Endodermal cell (in vitro differentiated cells): ENCODE measurements around the gene PANK4. TPM values are rescaled to one million over a fixed set of nuclear protein-coding genes. Genes with fewer than 3 reads are reported as not detected.

ENCODE experiments used
- DNase-seq: peaks from one replicate; pipeline ENCODE4 v3.0.0-alpha.2; 2017
- H3K27ac ChIP-seq: 2 replicates; pipeline ENCODE4 v1.5.1; 2013; ENCODE audit warnings: mild to moderate bottlenecking, low read depth, low read length, moderate library complexity
- H3K27me3 ChIP-seq: 2 replicates; pipeline ENCODE4 v1.6.1; 2013; ENCODE audit warnings: mild to moderate bottlenecking, low read length, moderate library complexity; ENCODE audit not compliant: insufficient read depth, control insufficient read depth, poor library complexity, severe bottlenecking
- H3K36me3 ChIP-seq: 2 replicates; pipeline ENCODE4 v1.7.0; 2013; ENCODE audit warnings: mild to moderate bottlenecking, low read length, moderate library complexity; ENCODE audit not compliant: control insufficient read depth, insufficient read depth
- H3K4me1 ChIP-seq: one replicate; pipeline ENCODE4 v1.7.0; 2013; ENCODE audit warnings: low read length; ENCODE audit not compliant: control insufficient read depth, insufficient read depth
- H3K4me3 ChIP-seq: 2 replicates; pipeline ENCODE4 v1.5.1; 2013; ENCODE audit warnings: mild to moderate bottlenecking, low read length, moderate library complexity
- H3K9ac ChIP-seq: 2 replicates; pipeline ENCODE4 v1.6.1; 2013; ENCODE audit warnings: mild to moderate bottlenecking, low read length, moderate library complexity; ENCODE audit not compliant: poor library complexity, severe bottlenecking; ENCODE audit errors: extremely low read depth
- H3K9me3 ChIP-seq: 2 replicates; pipeline ENCODE4 v1.6.1; 2013; ENCODE audit warnings: mild to moderate bottlenecking, low read length, moderate library complexity; ENCODE audit not compliant: control insufficient read depth
- H3K27ac Mint-ChIP-seq: 2 replicates; pipeline ENCODE4 v1.8.0; 2020; ENCODE audit warnings: mixed read lengths
- H3K27me3 Mint-ChIP-seq: 2 replicates; pipeline ENCODE4 v1.8.0; 2021; ENCODE audit warnings: mild to moderate bottlenecking, mixed read lengths; ENCODE audit not compliant: insufficient read depth
- H3K36me3 Mint-ChIP-seq: 2 replicates; pipeline ENCODE4 v1.8.0; 2020; ENCODE audit warnings: low read depth, mixed read lengths
- H3K4me1 Mint-ChIP-seq: 2 replicates; pipeline ENCODE4 v1.8.0; 2020; ENCODE audit warnings: mixed read lengths
- H3K4me3 Mint-ChIP-seq: 2 replicates; pipeline ENCODE4 v1.8.0; 2020; ENCODE audit warnings: mild to moderate bottlenecking, moderate library complexity, mixed read lengths
- H3K9me3 Mint-ChIP-seq: 2 replicates; pipeline ENCODE4 v1.8.0; 2020; ENCODE audit warnings: mild to moderate bottlenecking, mixed read lengths
- WGBS, 2 experiments: methylation state at CpG; one replicate each; pipeline versions ENCODE4 v1.1.5 to v1.1.7; 2013; ENCODE audit warnings: missing lambda C conversion rate in 2 of 2, mixed read lengths in 1 of 2; ENCODE audit not compliant: insufficient coverage in 1 of 2, insufficient read length in 1 of 2; 5-methylcytosine and 5-hydroxymethylcytosine counted together
- total RNA-seq, 2 donors: library from RNA; stranded (reverse); fragmentation: NEBNext Ultra II Directional in 1 of 2; extraction: Animal tissue kit (Norgen Biotek cat#: 25700) in 1 of 2; gene quantifications; 2 replicates in 1 of 2; 3 replicates in 1 of 2; pipeline ENCODE4 v1.2.1, GENCODE V29; 2021
- TF ChIP-seq, protein P1 (sequence below): fragments of 200-600 bp; sonication (generic); conservative IDR thresholded peaks from 2 replicates; pipeline ENCODE4 v1.5.0; 2021; ENCODE audit warnings: antibody characterized with exemption, mild to moderate bottlenecking

The PANK4 gene
- total RNA-seq, 2 donors from 2014 or later: 45.6 to 49.5 TPM

DNA sequence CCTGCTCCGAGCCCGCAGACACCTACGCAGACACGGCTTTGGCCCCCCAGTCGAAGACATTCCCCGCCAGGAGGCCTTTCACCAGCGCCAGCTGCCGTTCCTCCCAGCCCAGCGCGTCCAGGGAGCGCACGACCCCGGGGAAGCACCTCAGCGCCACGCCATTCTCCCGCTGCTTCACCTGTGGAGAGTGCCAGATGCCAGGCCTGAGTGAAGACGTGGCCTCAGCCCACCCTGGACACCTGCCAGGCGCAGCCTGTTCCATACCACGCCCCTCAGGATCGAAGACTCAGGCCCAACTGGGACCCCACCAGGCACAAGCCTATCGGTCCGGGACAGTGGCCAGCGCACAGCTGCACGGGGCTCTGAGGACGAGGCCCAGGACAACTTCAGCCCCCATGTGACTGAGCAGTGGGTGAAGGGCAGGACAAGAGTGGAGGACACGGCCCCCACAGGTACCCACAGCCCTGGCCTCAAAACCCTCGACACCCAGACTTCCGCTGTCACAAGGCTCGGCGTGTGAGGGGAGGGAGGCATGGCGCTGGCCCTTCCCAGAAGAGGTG lies 13.5 kb downstream of the PANK4 start:
- no peaks in the 10 kb centered on the region for H3K27me3 ChIP-seq
- Mint-ChIP-seq H3K36me3 (peaks cover 34% of the 10 kb centered on the region), H3K9me3 (no peaks in the 10 kb centered on the region), H3K4me3 (no peak overlapping the region), H3K27me3 (no peaks in the 10 kb centered on the region), H3K4me1 (no peaks in the 10 kb centered on the region), H3K27ac (no peak overlapping the region)
- H3K9ac ChIP-seq: no peak overlapping the region
- no peaks in the 10 kb centered on the region for H3K4me1 ChIP-seq
- no peak overlapping the region for H3K4me3 ChIP-seq
- no peak overlapping the region for H3K27ac ChIP-seq
- no peaks in the 10 kb centered on the region for H3K9me3 ChIP-seq
- H3K36me3 ChIP-seq: peaks cover 18% of the 10 kb centered on the region
- DNase-seq: no peak
- 94% methylated on average over 28 to 31 of the region's 31 CpGs for WGBS, 2 experiments
- TF ChIP-seq, protein P1, sequence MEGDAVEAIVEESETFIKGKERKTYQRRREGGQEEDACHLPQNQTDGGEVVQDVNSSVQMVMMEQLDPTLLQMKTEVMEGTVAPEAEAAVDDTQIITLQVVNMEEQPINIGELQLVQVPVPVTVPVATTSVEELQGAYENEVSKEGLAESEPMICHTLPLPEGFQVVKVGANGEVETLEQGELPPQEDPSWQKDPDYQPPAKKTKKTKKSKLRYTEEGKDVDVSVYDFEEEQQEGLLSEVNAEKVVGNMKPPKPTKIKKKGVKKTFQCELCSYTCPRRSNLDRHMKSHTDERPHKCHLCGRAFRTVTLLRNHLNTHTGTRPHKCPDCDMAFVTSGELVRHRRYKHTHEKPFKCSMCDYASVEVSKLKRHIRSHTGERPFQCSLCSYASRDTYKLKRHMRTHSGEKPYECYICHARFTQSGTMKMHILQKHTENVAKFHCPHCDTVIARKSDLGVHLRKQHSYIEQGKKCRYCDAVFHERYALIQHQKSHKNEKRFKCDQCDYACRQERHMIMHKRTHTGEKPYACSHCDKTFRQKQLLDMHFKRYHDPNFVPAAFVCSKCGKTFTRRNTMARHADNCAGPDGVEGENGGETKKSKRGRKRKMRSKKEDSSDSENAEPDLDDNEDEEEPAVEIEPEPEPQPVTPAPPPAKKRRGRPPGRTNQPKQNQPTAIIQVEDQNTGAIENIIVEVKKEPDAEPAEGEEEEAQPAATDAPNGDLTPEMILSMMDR: no peak

GRCh38 chr1:2510366-2511155 lies 15.8 kb downstream of the PANK4 start:
- Mint-ChIP-seq H3K27ac (no peak overlapping the region), H3K36me3 (peaks cover 28% of the 10 kb centered on the region), H3K4me1 (no peaks in the 10 kb centered on the region), H3K4me3 (no peak overlapping the region), H3K27me3 (no peaks in the 10 kb centered on the region), H3K9me3 (no peaks in the 10 kb centered on the region)
- H3K9me3 ChIP-seq: no peaks in the 10 kb centered on the region
- 91 to 95% methylated on average over 15 to 27 of the region's 27 CpGs for WGBS, 2 experiments
- H3K27ac ChIP-seq: no peak overlapping the region
- H3K27me3 ChIP-seq: no peaks in the 10 kb centered on the region
- H3K9ac ChIP-seq: no peak overlapping the region
- peaks cover 10% of the 10 kb centered on the region for H3K36me3 ChIP-seq
- H3K4me3 ChIP-seq: no peak overlapping the region
- no peak for DNase-seq
- TF ChIP-seq, protein P1: no peak
- H3K4me1 ChIP-seq: no peaks in the 10 kb centered on the region

DNA sequence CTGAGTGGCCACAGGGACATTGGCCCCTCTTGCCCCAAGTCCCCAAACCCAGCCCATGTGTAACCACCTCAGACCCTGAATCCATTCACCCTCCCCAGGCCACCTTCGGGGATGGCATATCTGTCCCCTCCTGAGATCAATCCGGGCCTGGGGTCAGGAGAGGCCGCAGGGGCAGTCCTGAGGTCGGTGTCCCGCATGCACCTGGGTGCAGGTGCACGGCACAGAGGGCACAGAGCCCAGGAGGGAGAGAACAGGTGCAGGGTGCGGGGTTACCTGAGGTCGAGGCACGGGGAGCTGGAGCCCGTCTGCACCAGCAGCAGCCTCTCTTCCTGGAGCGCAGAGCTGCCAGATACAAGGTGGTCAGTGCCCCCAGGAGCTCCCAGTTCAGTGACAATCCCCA lies 16.8 kb downstream of the PANK4 start:
- no peak for DNase-seq
- H3K27ac ChIP-seq: no peak overlapping the region
- H3K4me1 ChIP-seq: no peaks in the 10 kb centered on the region
- WGBS, 2 experiments: 93 to 98% methylated on average over 7 to 11 of the region's 11 CpGs
- H3K4me3 ChIP-seq: no peak overlapping the region
- no peaks in the 10 kb centered on the region for H3K27me3 ChIP-seq
- peaks cover 10% of the 10 kb centered on the region for H3K36me3 ChIP-seq
- H3K9ac ChIP-seq: no peak overlapping the region
- Mint-ChIP-seq H3K9me3 (no peaks in the 10 kb centered on the region), H3K27me3 (no peaks in the 10 kb centered on the region), H3K27ac (no peak overlapping the region), H3K4me1 (no peaks in the 10 kb centered on the region), H3K4me3 (no peak overlapping the region), H3K36me3 (peaks cover 26% of the 10 kb centered on the region)
- no peaks in the 10 kb centered on the region for H3K9me3 ChIP-seq
- TF ChIP-seq, protein P1: no peak
